Neural cell (in vitro differentiated cells): ENCODE results near the gene PHC1. TPM values are rescaled to one million over a fixed set of nuclear protein-coding genes. Genes with fewer than 3 reads are reported as not detected.
"Not testable (repeated sequence)": the region's sequence is repeated elsewhere in the genome, so short reads cannot be mapped to it uniquely, and the experiment has no call there.

ENCODE experiments used
- H2AFZ ChIP-seq: fragments of 200-600, 300-800 bp; sonication (generic), shearing (Covaris generic); 2 replicates; pipeline ENCODE4 v1.6.0; 2014; ENCODE audit warnings: low read depth, mild to moderate bottlenecking, antibody characterized with exemption, low read length, moderate library complexity
- H3F3A ChIP-seq: fragments of 200-600 bp; shearing (Covaris generic); 2 replicates; pipeline ENCODE4 v1.6.1; 2016; ENCODE audit warnings: mild to moderate bottlenecking, moderate library complexity, mixed read lengths, antibody characterized with exemption, low read length; ENCODE audit not compliant: insufficient read depth, poor library complexity, severe bottlenecking
- H3K27ac ChIP-seq: fragments of 200-600, 300-800 bp; sonication (generic), shearing (Covaris generic); 2 replicates; pipeline ENCODE4 v1.5.1; 2014; ENCODE audit warnings: mild to moderate bottlenecking, low read length, moderate library complexity
- H3K27me3 ChIP-seq: fragments of 300-800, 200-600 bp; sonication (generic), shearing (Covaris generic); 2 replicates; pipeline ENCODE4 v1.6.0; 2014; ENCODE audit warnings: mild to moderate bottlenecking, low read depth, low read length, moderate library complexity; ENCODE audit not compliant: insufficient read depth
- H3K36me3 ChIP-seq: fragments of 300-800, 200-600 bp; sonication (generic), shearing (Covaris generic); 2 replicates; pipeline ENCODE4 v1.5.1; 2014; ENCODE audit warnings: mild to moderate bottlenecking, antibody characterized with exemption, low read length, moderate library complexity; ENCODE audit not compliant: insufficient read depth
- H3K4me2 ChIP-seq: fragments of 300-800, 200-600 bp; sonication (generic), shearing (Covaris generic); 2 replicates; pipeline ENCODE4 v1.6.0; 2014; ENCODE audit warnings: mild to moderate bottlenecking, low read length
- H3K4me3 ChIP-seq: fragments of 300-800, 200-600 bp; sonication (generic), shearing (Covaris generic); 2 replicates; pipeline ENCODE4 v1.5.1; 2014; ENCODE audit warnings: mild to moderate bottlenecking, low read length, moderate library complexity
- H3K79me2 ChIP-seq: fragments of 200-600 bp; shearing (Covaris generic); replicated peaks from 2 replicates; pipeline ENCODE4 v1.6.0; 2014; ENCODE audit warnings: mild to moderate bottlenecking, low read length, moderate library complexity; ENCODE audit not compliant: insufficient read depth
- H3K9ac ChIP-seq: fragments of 300-800, 200-600 bp; sonication (generic), shearing (Covaris generic); 2 replicates; pipeline ENCODE4 v1.6.1; 2016; ENCODE audit warnings: mild to moderate bottlenecking, low read length, mixed read lengths
- H3K9me2 ChIP-seq: fragments of 200-600 bp; shearing (Covaris generic); 2 replicates; pipeline ENCODE4 v1.6.1; 2016; ENCODE audit warnings: mild to moderate bottlenecking, low read length, mixed read lengths; ENCODE audit not compliant: insufficient read depth
- H3K9me3 ChIP-seq: fragments of 200-600, 300-800 bp; sonication (generic), shearing (Covaris generic); 2 replicates; pipeline ENCODE4 v1.6.1; 2016; ENCODE audit warnings: mild to moderate bottlenecking, mixed run types, low read length, moderate library complexity, mixed read lengths
- H4K20me1 ChIP-seq: fragments of 200-600 bp; shearing (Covaris generic); 2 replicates; pipeline ENCODE4 v1.6.1; 2016; ENCODE audit warnings: mild to moderate bottlenecking, mixed run types; ENCODE audit not compliant: insufficient read depth
- EP300 ChIP-seq: fragments of 450-650 bp; conservative IDR thresholded peaks from 2 replicates; pipeline ENCODE4 v1.6.1; 2014; ENCODE audit warnings: antibody characterized with exemption, mild to moderate bottlenecking, moderate library complexity; ENCODE audit not compliant: poor library complexity, severe bottlenecking
- EZH2 ChIP-seq: fragments of 200-600, 300-800 bp; shearing (Covaris generic), sonication (generic); IDR thresholded peaks from 2 replicates; pipeline ENCODE4 v1.6.1; 2014; ENCODE audit warnings: antibody characterized with exemption, low read length, borderline replicate concordance, mild to moderate bottlenecking; ENCODE audit not compliant: insufficient read depth, poor library complexity, severe bottlenecking
- MXI1 ChIP-seq: fragments of 450-650 bp; conservative IDR thresholded peaks from 2 replicates; pipeline ENCODE4 v1.6.1; 2014; ENCODE audit warnings: antibody characterized with exemption, mild to moderate bottlenecking; ENCODE audit not compliant: poor library complexity, severe bottlenecking
- POLR2AphosphoS5 ChIP-seq: IDR thresholded peaks from 2 replicates; pipeline ENCODE4 v1.6.1; 2012
- RAD21 ChIP-seq: fragments of 450-650 bp; conservative IDR thresholded peaks from 2 replicates; pipeline ENCODE4 v1.6.1; 2014; ENCODE audit warnings: antibody characterized with exemption, mild to moderate bottlenecking, moderate library complexity
- SMC3 ChIP-seq: fragments of 450-650 bp; conservative IDR thresholded peaks from 2 replicates; pipeline ENCODE4 v1.6.1; 2014; ENCODE audit warnings: antibody characterized with exemption, mild to moderate bottlenecking, moderate library complexity; ENCODE audit not compliant: poor library complexity
- TAF1 ChIP-seq: IDR thresholded peaks from 2 replicates; pipeline ENCODE4 v1.6.1; 2012; ENCODE audit warnings: low read depth
- polyA plus RNA-seq: library from polyadenylated mRNA; depleted of rRNA; stranded (reverse); fragments of >200 nt; gene quantifications from 2 replicates; pipeline ENCODE4 v1.2.3, GENCODE V29; 2014
- TF ChIP-seq, protein P1 (sequence below): IDR thresholded peaks from 2 replicates; pipeline ENCODE4 v1.6.1; 2012; ENCODE audit warnings: borderline replicate concordance
- TF ChIP-seq, protein P2 (sequence below): fragments of 450-650 bp; IDR thresholded peaks from 2 replicates; pipeline ENCODE4 v1.5.1; 2014; ENCODE audit warnings: antibody characterized with exemption, mild to moderate bottlenecking, moderate library complexity; ENCODE audit not compliant: poor library complexity, severe bottlenecking

Gene PHC1
- polyA plus RNA-seq, 1 donor from 2014 or later, result 104 TPM

DNA sequence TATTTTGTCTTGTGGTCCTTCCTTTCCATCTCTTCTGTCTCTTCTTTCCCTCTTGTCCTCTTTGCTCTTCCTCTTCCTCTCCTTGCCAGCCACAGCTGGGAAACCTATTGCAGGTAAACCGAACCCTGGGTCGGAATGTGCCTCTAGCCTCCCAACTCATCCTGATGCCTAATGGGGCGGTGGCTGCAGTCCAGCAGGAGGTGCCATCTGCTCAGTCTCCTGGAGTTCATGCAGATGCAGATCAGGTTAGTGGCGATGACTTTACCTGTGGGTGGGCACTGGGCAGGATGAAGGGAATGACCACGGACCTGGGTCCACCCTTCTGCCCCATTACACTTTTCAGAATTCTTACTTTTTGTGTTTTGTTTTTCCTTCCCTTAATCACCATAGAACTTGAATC, 8.2 kb downstream of the PHC1 start:
- Histone ChIP-seq H3K9me2 (no peaks in the 10 kb centered on the region), H3K36me3 (peaks cover 9% of the 10 kb centered on the region), H2AFZ (no peak overlapping the region), H3K27ac (no peak overlapping the region), H3K9ac (no peak overlapping the region), H4K20me1 (no peaks in the 10 kb centered on the region), H3K4me3 (no peak overlapping the region), H3K4me2 (no peak overlapping the region), H3K79me2 (peaks cover 4% of the 10 kb centered on the region), H3K9me3 (no peaks in the 10 kb centered on the region), H3F3A (no peaks in the 10 kb centered on the region), H3K27me3 (no peaks in the 10 kb centered on the region)
- TF ChIP-seq EP300 (no peak), POLR2AphosphoS5 (no peak), TAF1 (no peak), EZH2 (no peak), SMC3 (no peak), MXI1 (no peak), RAD21 (no peak)
- TF ChIP-seq, protein P1, sequence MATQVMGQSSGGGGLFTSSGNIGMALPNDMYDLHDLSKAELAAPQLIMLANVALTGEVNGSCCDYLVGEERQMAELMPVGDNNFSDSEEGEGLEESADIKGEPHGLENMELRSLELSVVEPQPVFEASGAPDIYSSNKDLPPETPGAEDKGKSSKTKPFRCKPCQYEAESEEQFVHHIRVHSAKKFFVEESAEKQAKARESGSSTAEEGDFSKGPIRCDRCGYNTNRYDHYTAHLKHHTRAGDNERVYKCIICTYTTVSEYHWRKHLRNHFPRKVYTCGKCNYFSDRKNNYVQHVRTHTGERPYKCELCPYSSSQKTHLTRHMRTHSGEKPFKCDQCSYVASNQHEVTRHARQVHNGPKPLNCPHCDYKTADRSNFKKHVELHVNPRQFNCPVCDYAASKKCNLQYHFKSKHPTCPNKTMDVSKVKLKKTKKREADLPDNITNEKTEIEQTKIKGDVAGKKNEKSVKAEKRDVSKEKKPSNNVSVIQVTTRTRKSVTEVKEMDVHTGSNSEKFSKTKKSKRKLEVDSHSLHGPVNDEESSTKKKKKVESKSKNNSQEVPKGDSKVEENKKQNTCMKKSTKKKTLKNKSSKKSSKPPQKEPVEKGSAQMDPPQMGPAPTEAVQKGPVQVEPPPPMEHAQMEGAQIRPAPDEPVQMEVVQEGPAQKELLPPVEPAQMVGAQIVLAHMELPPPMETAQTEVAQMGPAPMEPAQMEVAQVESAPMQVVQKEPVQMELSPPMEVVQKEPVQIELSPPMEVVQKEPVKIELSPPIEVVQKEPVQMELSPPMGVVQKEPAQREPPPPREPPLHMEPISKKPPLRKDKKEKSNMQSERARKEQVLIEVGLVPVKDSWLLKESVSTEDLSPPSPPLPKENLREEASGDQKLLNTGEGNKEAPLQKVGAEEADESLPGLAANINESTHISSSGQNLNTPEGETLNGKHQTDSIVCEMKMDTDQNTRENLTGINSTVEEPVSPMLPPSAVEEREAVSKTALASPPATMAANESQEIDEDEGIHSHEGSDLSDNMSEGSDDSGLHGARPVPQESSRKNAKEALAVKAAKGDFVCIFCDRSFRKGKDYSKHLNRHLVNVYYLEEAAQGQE, result no peak
- TF ChIP-seq, protein P2, sequence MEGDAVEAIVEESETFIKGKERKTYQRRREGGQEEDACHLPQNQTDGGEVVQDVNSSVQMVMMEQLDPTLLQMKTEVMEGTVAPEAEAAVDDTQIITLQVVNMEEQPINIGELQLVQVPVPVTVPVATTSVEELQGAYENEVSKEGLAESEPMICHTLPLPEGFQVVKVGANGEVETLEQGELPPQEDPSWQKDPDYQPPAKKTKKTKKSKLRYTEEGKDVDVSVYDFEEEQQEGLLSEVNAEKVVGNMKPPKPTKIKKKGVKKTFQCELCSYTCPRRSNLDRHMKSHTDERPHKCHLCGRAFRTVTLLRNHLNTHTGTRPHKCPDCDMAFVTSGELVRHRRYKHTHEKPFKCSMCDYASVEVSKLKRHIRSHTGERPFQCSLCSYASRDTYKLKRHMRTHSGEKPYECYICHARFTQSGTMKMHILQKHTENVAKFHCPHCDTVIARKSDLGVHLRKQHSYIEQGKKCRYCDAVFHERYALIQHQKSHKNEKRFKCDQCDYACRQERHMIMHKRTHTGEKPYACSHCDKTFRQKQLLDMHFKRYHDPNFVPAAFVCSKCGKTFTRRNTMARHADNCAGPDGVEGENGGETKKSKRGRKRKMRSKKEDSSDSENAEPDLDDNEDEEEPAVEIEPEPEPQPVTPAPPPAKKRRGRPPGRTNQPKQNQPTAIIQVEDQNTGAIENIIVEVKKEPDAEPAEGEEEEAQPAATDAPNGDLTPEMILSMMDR, result no peak

- H4K20me1 ChIP-seq, result not testable (repeated sequence)
Measured at GRCh38 chr12:8930655-8931323, 16.5 kb downstream of the PHC1 start.

DNA sequence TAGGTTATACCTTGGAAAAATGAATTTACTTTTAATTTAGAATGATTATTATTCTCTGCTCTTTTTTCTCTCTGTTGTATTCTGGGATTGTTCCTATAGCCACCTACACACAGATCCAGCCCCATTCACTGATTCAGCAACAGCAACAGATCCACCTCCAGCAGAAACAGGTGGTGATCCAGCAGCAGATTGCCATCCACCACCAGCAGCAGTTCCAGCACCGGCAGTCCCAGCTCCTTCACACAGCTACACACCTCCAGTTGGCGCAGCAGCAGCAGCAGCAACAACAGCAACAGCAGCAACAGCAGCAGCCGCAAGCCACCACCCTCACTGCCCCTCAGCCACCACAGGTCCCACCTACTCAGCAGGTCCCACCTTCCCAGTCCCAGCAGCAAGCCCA, 18.2 kb downstream of the PHC1 start:
- not testable (repeated sequence) for H2AFZ ChIP-seq, H3K79me2 ChIP-seq

More at GRCh38 chr12:8930655-8931323, 16.5 kb downstream of the PHC1 start:
- H3K79me2 ChIP-seq, H3K36me3 ChIP-seq, H3K9me3 ChIP-seq, H3K9ac ChIP-seq, H3K27ac ChIP-seq, H2AFZ ChIP-seq, H3K9me2 ChIP-seq, H3F3A ChIP-seq, H3K27me3 ChIP-seq, H3K4me2 ChIP-seq, H3K4me3 ChIP-seq: not testable (repeated sequence)

DNA sequence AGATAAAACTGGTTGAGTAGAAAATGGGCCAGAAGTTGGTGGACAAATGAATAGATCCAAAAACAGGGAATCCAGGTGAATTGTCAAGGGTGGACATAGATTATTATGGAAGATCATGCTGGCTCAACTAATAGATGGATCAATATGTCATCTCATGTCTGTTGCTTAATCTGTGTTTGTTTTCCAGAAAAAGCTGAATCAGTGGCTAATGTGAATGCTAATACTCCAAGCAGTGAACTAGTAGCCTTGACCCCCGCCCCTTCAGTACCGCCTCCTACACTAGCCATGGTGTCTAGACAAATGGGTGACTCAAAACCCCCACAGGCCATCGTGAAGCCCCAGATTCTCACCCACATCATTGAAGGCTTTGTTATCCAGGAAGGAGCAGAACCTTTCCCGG, 19.8 kb downstream of the PHC1 start:
- H3K9ac ChIP-seq, H3K27me3 ChIP-seq, H3K79me2 ChIP-seq, H3K4me3 ChIP-seq, H2AFZ ChIP-seq, H3K36me3 ChIP-seq, H3K4me2 ChIP-seq, H3K9me3 ChIP-seq, H3F3A ChIP-seq, H3K27ac ChIP-seq, H3K9me2 ChIP-seq, H4K20me1 ChIP-seq: not testable (repeated sequence)

More for the DNA sequence above, 18.2 kb downstream of the PHC1 start:
- H3K4me2 ChIP-seq, H3K9me2 ChIP-seq, H3K27ac ChIP-seq, H4K20me1 ChIP-seq, H3K9me3 ChIP-seq, H3F3A ChIP-seq, H3K9ac ChIP-seq, H3K27me3 ChIP-seq, H3K36me3 ChIP-seq, H3K4me3 ChIP-seq: not testable (repeated sequence)
